ENCODE data around the gene PTPRZ1. TPM values are rescaled to one million over a fixed set of nuclear protein-coding genes. Genes with fewer than 3 reads are reported as not detected.

Gene PTPRZ1
- total and polyA plus RNA-seq, 12 donors, result 0.09 to 0.87 (median 0.36) TPM

DNA sequence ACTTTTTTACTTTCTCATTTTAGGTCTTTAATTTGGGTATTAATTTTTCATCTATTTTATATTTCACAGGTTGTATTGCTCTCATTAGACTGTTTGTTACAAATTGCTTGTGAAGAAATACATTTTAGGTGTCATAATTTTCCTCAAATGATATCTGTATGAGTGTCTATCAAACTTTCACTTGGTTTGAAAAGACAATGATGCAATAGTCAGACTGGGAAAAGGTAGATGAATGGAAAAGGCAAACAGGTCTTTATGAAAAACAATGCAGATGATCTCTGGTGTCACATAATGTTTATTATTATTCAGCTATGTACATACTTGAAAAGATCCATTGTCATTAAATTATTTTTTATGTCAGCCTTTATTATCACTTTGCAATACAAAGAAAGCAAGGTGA is 80.2 kb downstream of the PTPRZ1 start:
- DNase-seq (no peak), ATAC-seq (no peak)
- TF ChIP-seq, protein P1, sequence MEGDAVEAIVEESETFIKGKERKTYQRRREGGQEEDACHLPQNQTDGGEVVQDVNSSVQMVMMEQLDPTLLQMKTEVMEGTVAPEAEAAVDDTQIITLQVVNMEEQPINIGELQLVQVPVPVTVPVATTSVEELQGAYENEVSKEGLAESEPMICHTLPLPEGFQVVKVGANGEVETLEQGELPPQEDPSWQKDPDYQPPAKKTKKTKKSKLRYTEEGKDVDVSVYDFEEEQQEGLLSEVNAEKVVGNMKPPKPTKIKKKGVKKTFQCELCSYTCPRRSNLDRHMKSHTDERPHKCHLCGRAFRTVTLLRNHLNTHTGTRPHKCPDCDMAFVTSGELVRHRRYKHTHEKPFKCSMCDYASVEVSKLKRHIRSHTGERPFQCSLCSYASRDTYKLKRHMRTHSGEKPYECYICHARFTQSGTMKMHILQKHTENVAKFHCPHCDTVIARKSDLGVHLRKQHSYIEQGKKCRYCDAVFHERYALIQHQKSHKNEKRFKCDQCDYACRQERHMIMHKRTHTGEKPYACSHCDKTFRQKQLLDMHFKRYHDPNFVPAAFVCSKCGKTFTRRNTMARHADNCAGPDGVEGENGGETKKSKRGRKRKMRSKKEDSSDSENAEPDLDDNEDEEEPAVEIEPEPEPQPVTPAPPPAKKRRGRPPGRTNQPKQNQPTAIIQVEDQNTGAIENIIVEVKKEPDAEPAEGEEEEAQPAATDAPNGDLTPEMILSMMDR (IDR thresholded peaks at IDR 0.05), result no peak
- Histone ChIP-seq H3K4me1 (no peaks in the 10 kb centered on the region), H3K4me3 (no peak overlapping the region), H3K27me3 (no peaks in the 10 kb centered on the region), H3K36me3 (no peaks in the 10 kb centered on the region), H3K27ac (no peak overlapping the region), H3K9me3 (no peaks in the 10 kb centered on the region)
- intact Hi-C loops (cut with DNase I), result no loop called here

DNA sequence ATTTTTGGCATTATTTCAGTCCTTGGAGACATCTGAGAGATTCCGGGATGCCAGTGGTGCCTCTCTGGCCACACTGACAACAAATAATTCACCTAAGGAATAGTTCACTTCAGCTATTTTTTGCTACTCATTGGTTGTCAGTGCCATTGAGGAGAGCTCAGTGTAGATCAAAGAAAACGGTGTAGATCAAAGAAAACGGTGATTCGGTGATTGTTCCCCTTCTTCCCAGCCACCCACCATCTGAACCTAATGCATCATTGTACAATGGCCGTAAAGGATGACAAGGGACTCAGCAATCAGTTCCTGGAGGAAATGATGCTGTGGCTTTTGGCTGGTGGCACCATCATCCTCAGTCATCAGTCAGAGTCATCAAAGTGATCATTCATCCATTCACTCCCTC is 80.6 kb downstream of the PTPRZ1 start:
- no peaks in the 10 kb centered on the region for H3K27me3 ChIP-seq
- H3K4me1 ChIP-seq, result no peaks in the 10 kb centered on the region
- ATAC-seq, result no peak
- H3K4me3 ChIP-seq, result no peak overlapping the region
- H3K36me3 ChIP-seq, result no peaks in the 10 kb centered on the region
- H3K27ac ChIP-seq, result no peak overlapping the region
- no peak for DNase-seq
- TF ChIP-seq, protein P1 (IDR thresholded peaks at IDR 0.05), result no peak
- no peaks in the 10 kb centered on the region for H3K9me3 ChIP-seq
- 80 to 88% methylated on average over 5 of the region's 5 CpGs for WGBS, 2 donors
- intact Hi-C loops (cut with DNase I), result no loop called here

DNA sequence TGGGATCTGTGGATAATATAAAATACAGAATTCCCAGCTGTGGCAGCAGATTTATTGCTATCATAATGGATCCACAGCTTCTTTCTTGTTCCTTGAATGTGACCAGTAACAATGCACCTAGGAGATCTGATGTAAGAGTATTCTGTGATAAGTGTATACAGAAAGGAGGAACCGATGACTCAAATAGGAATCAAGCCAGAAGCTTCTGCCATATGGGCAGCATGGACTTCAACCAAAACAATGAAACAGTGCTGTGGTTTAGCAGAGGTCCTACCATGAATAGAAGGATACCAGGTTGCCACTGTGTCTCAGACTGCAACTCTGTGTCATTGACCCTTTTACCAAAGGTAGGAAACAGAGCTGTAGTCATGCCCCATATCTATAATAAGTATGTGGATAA is 81.8 kb downstream of the PTPRZ1 start:
- intact Hi-C loops (cut with DNase I), result no loop called here

DNA sequence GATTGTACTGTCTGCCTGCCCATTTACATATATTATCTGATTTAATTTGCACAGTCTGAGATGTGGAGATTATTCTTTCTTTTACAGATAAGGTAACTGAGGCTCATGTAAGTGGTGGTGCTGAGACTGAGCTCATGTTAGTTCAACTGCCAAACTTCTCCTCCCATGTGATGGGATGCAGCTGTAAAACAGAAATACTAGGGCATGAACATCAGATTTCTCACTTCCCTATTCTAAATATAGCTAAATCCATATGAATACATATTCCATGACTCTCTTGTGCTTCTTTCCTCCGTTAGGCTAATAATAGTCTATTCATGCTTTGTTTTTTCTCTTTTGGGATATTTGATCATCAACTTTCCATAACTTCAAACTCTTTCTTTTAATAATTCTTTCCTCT is 84.7 kb downstream of the PTPRZ1 start:
- ATAC-seq, result no peak
- Histone ChIP-seq H3K9me3 (no peaks in the 10 kb centered on the region), H3K27me3 (no peaks in the 10 kb centered on the region), H3K4me1 (no peaks in the 10 kb centered on the region), H3K27ac (no peak overlapping the region), H3K4me3 (no peak overlapping the region), H3K36me3 (no peaks in the 10 kb centered on the region)
- DNase-seq, result no peak
- intact Hi-C loops (cut with DNase I), result no loop called here
- TF ChIP-seq, protein P1 (IDR thresholded peaks at IDR 0.05), result no peak
- whole genome bisulfite sequencing, 2 donors, result 40 to 47% methylated on average over 1 of the region's 1 CpG

More for the DNA sequence above, 81.8 kb downstream of the PTPRZ1 start:
- no peak for DNase-seq
- H3K9me3 ChIP-seq, result no peaks in the 10 kb centered on the region
- H3K27me3 ChIP-seq, result no peaks in the 10 kb centered on the region
- H3K4me3 ChIP-seq, result no peak overlapping the region
- TF ChIP-seq, protein P1 (IDR thresholded peaks at IDR 0.05), result no peak
- H3K4me1 ChIP-seq, result no peaks in the 10 kb centered on the region
- no peak for ATAC-seq
- no peak overlapping the region for H3K27ac ChIP-seq
- WGBS, 2 donors, result 90 to 93% methylated on average over 1 of the region's 1 CpG
- no peaks in the 10 kb centered on the region for H3K36me3 ChIP-seq

DNA sequence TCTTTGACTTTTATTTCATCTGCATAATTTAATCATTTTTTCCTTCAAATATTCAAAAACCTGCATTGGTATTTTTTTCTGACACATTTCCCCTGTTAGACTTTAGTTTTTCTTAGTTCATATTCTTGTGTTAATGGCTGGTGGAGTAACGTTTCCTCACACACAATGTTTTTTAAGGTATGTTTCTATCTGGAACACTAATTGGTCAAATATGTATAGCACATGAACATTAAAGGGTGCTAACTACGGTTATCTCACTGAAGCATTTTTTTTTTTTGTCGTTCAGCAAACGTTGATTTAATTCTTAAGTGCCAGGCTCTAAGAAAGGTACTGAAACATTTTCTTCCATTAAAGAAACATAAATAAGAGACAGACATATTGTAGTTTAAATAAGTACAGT is 87.7 kb downstream of the PTPRZ1 start:
- no peak overlapping the region for H3K4me3 ChIP-seq
- H3K36me3 ChIP-seq, result no peaks in the 10 kb centered on the region
- ATAC-seq (no peak), DNase-seq (no peak)
- WGBS, 2 donors, result 63 to 69% methylated on average over 4 of the region's 4 CpGs
- intact Hi-C loops (cut with DNase I), result no loop called here
- no peaks in the 10 kb centered on the region for H3K4me1 ChIP-seq
- H3K9me3 ChIP-seq, result no peaks in the 10 kb centered on the region
- peaks cover 0 to 5% (median 0%) of the 10 kb centered on the region in 7 donors for H3K27me3 ChIP-seq
- TF ChIP-seq, protein P1 (IDR thresholded peaks at IDR 0.05), result no peak
- H3K27ac ChIP-seq, result no peak overlapping the region

Data from heart right ventricle (tissue), 16 donors.